ENCODE data around the gene TRIM9. TPM values are rescaled to one million over a fixed set of nuclear protein-coding genes. Genes with fewer than 3 reads are reported as not detected.

The TRIM9 gene
- total RNA-seq, 1 donor from 2014 or later: 1.3 TPM

DNA sequence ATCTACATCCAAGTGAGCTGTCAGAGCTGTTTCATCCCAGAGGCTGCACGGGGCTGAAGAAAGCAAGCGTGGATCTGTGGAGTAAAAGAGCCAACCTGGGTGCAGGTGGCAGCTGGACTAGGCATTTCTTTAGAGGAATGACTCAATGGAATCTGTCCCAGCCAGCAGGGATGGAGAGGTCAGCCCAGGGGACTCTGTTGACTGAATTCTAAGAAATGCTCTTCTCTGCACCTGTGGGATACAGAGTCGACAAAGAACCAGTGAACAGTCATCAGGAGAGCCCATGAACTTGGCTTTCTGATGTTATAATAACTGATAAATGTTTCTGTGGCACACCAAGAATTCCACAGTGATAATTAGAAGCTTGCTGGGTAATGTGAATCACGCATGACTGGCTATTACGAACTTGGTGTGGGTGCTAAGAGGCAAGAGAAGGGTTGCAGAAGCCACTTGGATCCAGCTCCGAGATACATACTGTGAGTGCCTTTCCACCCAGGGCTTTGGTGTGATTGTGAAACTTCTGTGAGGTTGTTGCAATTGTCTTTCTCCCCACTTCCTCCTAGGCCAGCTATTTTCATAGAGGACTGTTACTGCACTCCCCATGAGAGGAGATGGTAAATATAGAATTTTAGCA, 166.8 kb downstream of the TRIM9 start:
- Histone ChIP-seq H3K79me2 (ENCODE audit: low read depth) (no peaks in the 10 kb centered on the region), H3K9ac (no peak overlapping the region), H3F3A (ENCODE audit: low read depth) (peaks cover 4% of the 10 kb centered on the region), H3K9me3 (ENCODE audit: low read depth) (no peaks in the 10 kb centered on the region), H3K4me3 (no peak overlapping the region), H3K36me3 (no peaks in the 10 kb centered on the region), H3K27ac (no peak overlapping the region), H3K4me1 (peaks cover 8% of the 10 kb centered on the region), H3K4me2 (no peak overlapping the region), H2AFZ (replicated peaks) (no peak overlapping the region), H4K20me1 (ENCODE audit: low read depth) (no peaks in the 10 kb centered on the region), H3K27me3 (no peaks in the 10 kb centered on the region)
- TF ChIP-seq EZH2phosphoT487 (IDR thresholded peaks at IDR 0.05): no peak
- no peak for TF ChIP-seq EZH2 (IDR thresholded peaks at IDR 0.05)
- TF ChIP-seq, protein P1, sequence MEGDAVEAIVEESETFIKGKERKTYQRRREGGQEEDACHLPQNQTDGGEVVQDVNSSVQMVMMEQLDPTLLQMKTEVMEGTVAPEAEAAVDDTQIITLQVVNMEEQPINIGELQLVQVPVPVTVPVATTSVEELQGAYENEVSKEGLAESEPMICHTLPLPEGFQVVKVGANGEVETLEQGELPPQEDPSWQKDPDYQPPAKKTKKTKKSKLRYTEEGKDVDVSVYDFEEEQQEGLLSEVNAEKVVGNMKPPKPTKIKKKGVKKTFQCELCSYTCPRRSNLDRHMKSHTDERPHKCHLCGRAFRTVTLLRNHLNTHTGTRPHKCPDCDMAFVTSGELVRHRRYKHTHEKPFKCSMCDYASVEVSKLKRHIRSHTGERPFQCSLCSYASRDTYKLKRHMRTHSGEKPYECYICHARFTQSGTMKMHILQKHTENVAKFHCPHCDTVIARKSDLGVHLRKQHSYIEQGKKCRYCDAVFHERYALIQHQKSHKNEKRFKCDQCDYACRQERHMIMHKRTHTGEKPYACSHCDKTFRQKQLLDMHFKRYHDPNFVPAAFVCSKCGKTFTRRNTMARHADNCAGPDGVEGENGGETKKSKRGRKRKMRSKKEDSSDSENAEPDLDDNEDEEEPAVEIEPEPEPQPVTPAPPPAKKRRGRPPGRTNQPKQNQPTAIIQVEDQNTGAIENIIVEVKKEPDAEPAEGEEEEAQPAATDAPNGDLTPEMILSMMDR (IDR thresholded peaks at IDR 0.05): no peak
- H3K4me3 Mint-ChIP-seq: no peak overlapping the region
- H3K36me3 Mint-ChIP-seq: peaks cover 3% of the 10 kb centered on the region
- no peak overlapping the region for H3K27ac Mint-ChIP-seq
- no peaks in the 10 kb centered on the region for H3K9me3 Mint-ChIP-seq
- DNase-seq (ENCODE audit: low spot score): no peak
- H3K4me1 Mint-ChIP-seq: peaks cover 11% of the 10 kb centered on the region
- no peaks in the 10 kb centered on the region for H3K27me3 Mint-ChIP-seq (ENCODE audit: insufficient read depth, low read depth)

DNA sequence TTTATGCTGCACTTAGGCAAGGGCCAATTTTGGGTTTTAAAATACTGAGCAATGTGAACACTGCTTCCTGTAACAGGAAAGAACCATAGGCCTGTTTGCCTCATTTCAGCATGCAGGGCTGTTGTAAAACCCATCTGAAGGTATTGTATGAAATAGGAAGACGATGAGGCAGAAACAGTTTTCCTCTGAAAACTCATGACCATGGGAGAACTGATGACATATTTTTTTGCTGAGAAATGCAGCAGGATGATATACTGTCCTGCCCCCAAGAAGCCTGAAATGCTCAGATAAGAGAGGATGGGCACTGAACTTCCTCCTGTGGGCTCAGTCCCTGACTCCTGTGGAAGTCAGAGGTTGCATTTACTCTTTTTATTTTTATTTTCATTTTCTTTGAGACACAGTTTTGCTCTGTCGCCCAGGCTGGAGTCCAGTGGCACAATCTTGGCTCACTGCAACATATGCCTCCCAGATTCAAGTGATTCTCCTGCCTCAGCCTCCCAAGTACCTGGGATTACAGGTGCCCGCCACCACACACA, 168.0 kb downstream of the TRIM9 start:
- Histone ChIP-seq H2AFZ (replicated peaks) (no peak overlapping the region), H3K79me2 (ENCODE audit: low read depth) (no peaks in the 10 kb centered on the region), H3K9me3 (ENCODE audit: low read depth) (no peaks in the 10 kb centered on the region), H3K4me1 (no peaks in the 10 kb centered on the region), H3K27ac (no peak overlapping the region), H3K36me3 (no peaks in the 10 kb centered on the region), H3F3A (ENCODE audit: low read depth) (no peaks in the 10 kb centered on the region), H3K9ac (no peak overlapping the region), H3K4me3 (no peak overlapping the region), H4K20me1 (ENCODE audit: low read depth) (no peaks in the 10 kb centered on the region), H3K4me2 (no peak overlapping the region), H3K27me3 (no peaks in the 10 kb centered on the region)
- DNase-seq (ENCODE audit: low spot score): no peak
- Mint-ChIP-seq H3K27me3 (ENCODE audit: insufficient read depth, low read depth) (peaks cover 1% of the 10 kb centered on the region), H3K4me1 (peaks cover 3% of the 10 kb centered on the region), H3K4me3 (no peak overlapping the region), H3K9me3 (no peaks in the 10 kb centered on the region), H3K27ac (no peak overlapping the region), H3K36me3 (peaks cover 3% of the 10 kb centered on the region)
- TF ChIP-seq EZH2 (IDR thresholded peaks at IDR 0.05) (no peak), EZH2phosphoT487 (IDR thresholded peaks at IDR 0.05) (no peak)
- TF ChIP-seq, protein P1 (IDR thresholded peaks at IDR 0.05): no peak

Other genes starting within 250 kb of the TRIM9 start
- not detected in 2 replicates for gene ABHD12B, start 223.1 kb downstream of the TRIM9 start, total RNA-seq (ENCODE audit: low replicate concordance)
- 63.0 and 63.5 TPM in 2 replicates for gene PYGL, start 150.6 kb downstream of the TRIM9 start, total RNA-seq (ENCODE audit: low replicate concordance)
- gene TMX1, start 145.1 kb upstream of the TRIM9 start, total RNA-seq (ENCODE audit: low replicate concordance): 75.6 and 96.4 TPM in 2 replicates

Data from neural progenitor cell (in vitro differentiated cells).